SU-DHL-6 (cell line): ENCODE results near the gene FRA10AC1.
A peak's percentile ranks its signal among the peaks of the same experiment; 100 is the strongest.

Experiments
- H2AFZ ChIP-seq: fragments of 200-600 bp; sonication (generic); 2 replicates; pipeline ENCODE4 v1.6.1; 2014; ENCODE audit warnings: low read depth, mild to moderate bottlenecking, moderate library complexity, mixed read lengths, antibody characterized with exemption, low read length; ENCODE audit not compliant: severe bottlenecking
- H3F3A ChIP-seq: fragments of 200-600 bp; shearing (Covaris generic); 2 replicates; pipeline ENCODE4 v1.6.0; 2016; ENCODE audit warnings: antibody characterized with exemption, mild to moderate bottlenecking; ENCODE audit not compliant: insufficient read depth
- H3K27ac ChIP-seq: fragments of 200-600 bp; sonication (generic); 2 replicates; pipeline ENCODE4 v1.5.1; 2016; ENCODE audit warnings: low read depth, mild to moderate bottlenecking, low read length, moderate library complexity, mixed read lengths
- H3K27me3 ChIP-seq: fragments of 200-600 bp; sonication (generic), shearing (Covaris generic); 2 replicates; pipeline ENCODE4 v1.6.0; 2014; ENCODE audit warnings: mild to moderate bottlenecking, low read length
- H3K36me3 ChIP-seq: fragments of 200-600 bp; sonication (generic); 2 replicates; pipeline ENCODE4 v1.6.1; 2014; ENCODE audit warnings: mild to moderate bottlenecking, low read length, mixed read lengths
- H3K4me2 ChIP-seq: fragments of 300-600, 200-600 bp; shearing (Covaris generic), sonication (generic); 2 replicates; pipeline ENCODE4 v1.6.0; 2014; ENCODE audit warnings: low read length, low read depth, mild to moderate bottlenecking; ENCODE audit not compliant: poor library complexity, severe bottlenecking
- H3K4me3 ChIP-seq: fragments of 200-600 bp; sonication (generic); 2 replicates; pipeline ENCODE4 v1.5.1; 2014; ENCODE audit warnings: antibody characterized with exemption, low read length, mild to moderate bottlenecking, mixed read lengths; ENCODE audit not compliant: insufficient read depth, poor library complexity, severe bottlenecking
- H3K79me2 ChIP-seq: fragments of 200-600 bp; sonication (generic); 2 replicates; pipeline ENCODE4 v1.6.1; 2014; ENCODE audit warnings: mild to moderate bottlenecking, low read length, moderate library complexity; ENCODE audit not compliant: insufficient read depth
- H3K9ac ChIP-seq: fragments of 200-600 bp; sonication (generic); 2 replicates; pipeline ENCODE4 v1.7.0; 2014; ENCODE audit warnings: mild to moderate bottlenecking, low read length
- H3K9me2 ChIP-seq: fragments of 200-600 bp; sonication (generic); replicated peaks from 2 replicates; pipeline ENCODE4 v1.6.1; 2014; ENCODE audit warnings: low read length; ENCODE audit not compliant: insufficient read depth
- H3K9me3 ChIP-seq: fragments of 200-600 bp; sonication (generic); 2 replicates; pipeline ENCODE4 v1.6.1; 2014; ENCODE audit warnings: low read length, mixed read lengths; ENCODE audit not compliant: insufficient read depth
- H4K20me1 ChIP-seq: fragments of 200-600 bp; sonication (generic); 2 replicates; pipeline ENCODE4 v1.6.1; 2014; ENCODE audit warnings: low read depth, mild to moderate bottlenecking, antibody characterized with exemption, low read length, moderate library complexity, mixed read lengths
- CTCF ChIP-seq: fragments of 200-600 bp; sonication (generic); IDR thresholded peaks from one replicate; pipeline ENCODE4 v1.5.1; 2017; ENCODE audit warnings: antibody characterized with exemption, mild to moderate bottlenecking, low read length, moderate library complexity; ENCODE audit not compliant: insufficient read depth, poor library complexity, severe bottlenecking
- EZH2phosphoT487 ChIP-seq: fragments of 200-600 bp; sonication (generic), shearing (Covaris generic); conservative IDR thresholded peaks from 2 replicates; pipeline ENCODE4 v1.6.1; 2018; ENCODE audit warnings: mild to moderate bottlenecking, antibody characterized with exemption, low read length, moderate library complexity, mixed read lengths

The FRA10AC1 gene

GRCh38 chr10:93702210-93703001, at the start of gene FRA10AC1:
TSS of gene FRA10AC1 (minus strand) at chr10:93702592. CDS start at chr10:93700106, 2,486 bp downstream.
- peak within 1 kb of the TSS; percentile 87 for H3K4me3 ChIP-seq
- H3F3A ChIP-seq: peaks cover 9% of the 10 kb centered on the region; the same call in 1 of the 2 replicates
- no peaks in the 10 kb centered on the region for H3K9me2 ChIP-seq

GRCh38 chr10:93751832-93752231, 49.4 kb upstream of the FRA10AC1 start:
- no peak for TF ChIP-seq CTCF
- no peak for TF ChIP-seq EZH2phosphoT487
- Histone ChIP-seq H3K4me3 (no peak overlapping the region), H3K9me3 (no peaks in the 10 kb centered on the region), H3K9me2 (no peaks in the 10 kb centered on the region), H4K20me1 (no peaks in the 10 kb centered on the region), H3F3A (no peaks in the 10 kb centered on the region), H3K79me2 (no peaks in the 10 kb centered on the region), H3K36me3 (no peaks in the 10 kb centered on the region), H3K4me2 (peak overlapping the region; percentile 16), H3K27me3 (no peaks in the 10 kb centered on the region), H3K27ac (no peak overlapping the region), H3K9ac (no peak overlapping the region), H2AFZ (no peak overlapping the region)

More at GRCh38 chr10:93702210-93703001, at the start of gene FRA10AC1:
- Histone ChIP-seq H3K27me3 (no peaks in the 10 kb centered on the region), H3K9ac (peak within 1 kb of the TSS; percentile 71), H3K4me2 (peak within 1 kb of the TSS; percentile 94), H3K27ac (peak within 1 kb of the TSS; percentile 44), H2AFZ (peak within 1 kb of the TSS; percentile 99), H3K79me2 (peaks cover 5% of the 10 kb centered on the region; the same call in 1 of the 2 replicates), H3K9me3 (no peaks in the 10 kb centered on the region), H4K20me1 (no peaks in the 10 kb centered on the region), H3K36me3 (peaks cover 24% of the 10 kb centered on the region; the same call in 1 of the 2 replicates)
- TF ChIP-seq EZH2phosphoT487 (no peak), CTCF (no peak)

- no peak overlapping the region for H3K27ac ChIP-seq
- H4K20me1 ChIP-seq: no peaks in the 10 kb centered on the region
- H3K9me3 ChIP-seq: no peaks in the 10 kb centered on the region
- H3K4me2 ChIP-seq: no peak overlapping the region
- H3K4me3 ChIP-seq: no peak overlapping the region
- no peaks in the 10 kb centered on the region for H3F3A ChIP-seq
- no peaks in the 10 kb centered on the region for H3K9me2 ChIP-seq
- TF ChIP-seq CTCF (no peak), EZH2phosphoT487 (no peak)
- H3K36me3 ChIP-seq: no peaks in the 10 kb centered on the region
- H3K27me3 ChIP-seq: no peaks in the 10 kb centered on the region
- H3K79me2 ChIP-seq: no peaks in the 10 kb centered on the region
- H3K9ac ChIP-seq: no peak overlapping the region
- H2AFZ ChIP-seq: no peak overlapping the region
Observed at GRCh38 chr10:93751124-93751523, 48.7 kb upstream of the FRA10AC1 start.
